NCI-H2029 (cell line): ENCODE measurements around the gene SUSD6.
"Not testable (repeated sequence)": the region's sequence is repeated elsewhere in the genome, so short reads cannot be mapped to it uniquely, and the experiment has no call there.

ENCODE experiments used
- DNase-seq: peaks from one replicate; lab custom pipeline; 2025; lab: John Stamatoyannopoulos, UW

The SUSD6 gene

GRCh38 chr14:69713209-69713781 is 101.9 kb downstream of the SUSD6 start:
- peak; percentile 36 for DNase-seq

GRCh38 chr14:69713993-69714679 is 102.7 kb downstream of the SUSD6 start:
- peak; percentile 53 for DNase-seq

- DNase-seq, result peak; percentile 77
Measured at GRCh38 chr14:69715725-69716477, 104.5 kb downstream of the SUSD6 start.

- no peak for DNase-seq
Measured at GRCh38 chr14:69716478-69717187, 105.2 kb downstream of the SUSD6 start.

GRCh38 chr14:69718614-69719013 is 107.2 kb downstream of the SUSD6 start:
- DNase-seq, result not testable (repeated sequence)

- no peak for DNase-seq
Measured at GRCh38 chr14:69719501-69719951, 108.1 kb downstream of the SUSD6 start.

- no peak for DNase-seq
Measured at GRCh38 chr14:69720912-69721311, 109.5 kb downstream of the SUSD6 start.

GRCh38 chr14:69726761-69727511 is 115.5 kb downstream of the SUSD6 start:
- DNase-seq, result peak; percentile 41

- DNase-seq, result no peak
Measured at GRCh38 chr14:69727860-69728259, 116.5 kb downstream of the SUSD6 start.

- not testable (repeated sequence) for DNase-seq
Measured at GRCh38 chr14:69731919-69732598, 120.7 kb downstream of the SUSD6 start.

GRCh38 chr14:69736405-69736804 is 125.0 kb downstream of the SUSD6 start:
- DNase-seq, result not testable (repeated sequence)

GRCh38 chr14:69741055-69741454 is 129.7 kb downstream of the SUSD6 start:
- DNase-seq, result no peak

- no peak for DNase-seq
Measured at GRCh38 chr14:69749956-69750355, 138.6 kb downstream of the SUSD6 start.

GRCh38 chr14:69750495-69750894 is 139.1 kb downstream of the SUSD6 start:
- no peak for DNase-seq

- DNase-seq, result no peak
Measured at GRCh38 chr14:69752773-69753172, 141.4 kb downstream of the SUSD6 start.

- DNase-seq, result no peak
Measured at GRCh38 chr14:69753860-69754259, 142.5 kb downstream of the SUSD6 start.

- DNase-seq, result no peak
Measured at GRCh38 chr14:69754487-69754886, 143.1 kb downstream of the SUSD6 start.

- no peak for DNase-seq
Measured at GRCh38 chr14:69755296-69755695, 143.9 kb downstream of the SUSD6 start.

- DNase-seq, result no peak
Measured at GRCh38 chr14:69755784-69756183, 144.4 kb downstream of the SUSD6 start.

- no peak for DNase-seq
Measured at GRCh38 chr14:69756298-69756697, 144.9 kb downstream of the SUSD6 start.

GRCh38 chr14:69760810-69761209 is 149.4 kb downstream of the SUSD6 start:
- no peak for DNase-seq
